Endothelial cell of umbilical vein (primary cell): ENCODE measurements around the gene YY1. TPM values are rescaled to one million over a fixed set of nuclear protein-coding genes. Genes with fewer than 3 reads are reported as not detected.

Source experiments
- BruUV-seq: library from RNA; stranded (reverse); fragments of 400-500 nt; replicated peaks from 2 replicates; lab custom pipeline; 2021; lab: Mats Ljungman, UMichigan
- CTCF ChIA-PET: fragments of 300-600, 350-600 bp; sonication (Branson Sonifier 250); formaldehyde crosslinking; loops from one replicate; lab custom pipeline; 2021; ENCODE audit warnings: antibody characterized with exemption, inconsistent platforms; lab: Charles Lee
- POLR2A ChIA-PET: fragments of 300-600, 350-600 bp; sonication (Branson Sonifier 250); formaldehyde crosslinking; loops from one replicate; lab custom pipeline; 2021; ENCODE audit warnings: antibody characterized with exemption, inconsistent platforms; lab: Charles Lee
- DNase-seq: peaks from one replicate; pipeline ENCODE4 v3.0.0-alpha.2; 2011; ENCODE audit warnings: low read depth, low spot score
- FAIRE-seq: peaks from 2 replicates; lab custom pipeline; 2011; peaks lifted over from hg19 to GRCh38; lab: Jason Lieb, UNC
- H2AFZ ChIP-seq: 2 replicates; pipeline ENCODE4 v1.6.0; 2012; ENCODE audit warnings: low read depth, low read length, control low read depth, inconsistent platforms
- H3K27ac ChIP-seq: 2 replicates; pipeline ENCODE4 v1.5.1; 2011; ENCODE audit warnings: low read depth, mild to moderate bottlenecking, control low read depth, low read length, moderate library complexity; ENCODE audit not compliant: insufficient read depth
- H3K27me3 ChIP-seq, 2 experiments: 2 replicates each; pipeline versions ENCODE4 v1.6.0 to v1.6.1; 2011; ENCODE audit warnings: low read length in 2 of 2, mixed read lengths in 1 of 2; ENCODE audit not compliant: control insufficient read depth in 2 of 2, insufficient read depth in 2 of 2
- H3K36me3 ChIP-seq, 2 experiments: 2 replicates in 1 of 2; 3 replicates in 1 of 2; pipeline ENCODE4 v1.5.1; 2011; ENCODE audit warnings: low read length in 2 of 2, mild to moderate bottlenecking in 1 of 2, moderate library complexity in 1 of 2; ENCODE audit not compliant: control insufficient read depth in 2 of 2, insufficient read depth in 2 of 2; ENCODE audit errors: extremely low read depth in 1 of 2
- H3K4me1 ChIP-seq: 3 replicates; pipeline ENCODE4 v1.5.1; 2011; ENCODE audit warnings: mild to moderate bottlenecking, low read length; ENCODE audit not compliant: control insufficient read depth, insufficient read depth; ENCODE audit errors: extremely low read depth
- H3K4me2 ChIP-seq: 2 replicates; pipeline ENCODE4 v1.6.1; 2011; ENCODE audit warnings: low read length, control low read depth, mixed read lengths; ENCODE audit not compliant: insufficient read depth
- H3K4me3 ChIP-seq, 3 experiments: fragments of 200-600 bp in 1 of 3; sonication (generic), shearing (Covaris generic) in 1 of 3; replicated peaks in 1 of 3; 2 replicates each; pipeline ENCODE4 v1.5.1; 2011 to 2016; ENCODE audit warnings: control low read depth in 3 of 3, low read length in 3 of 3, mild to moderate bottlenecking in 2 of 3, inconsistent platforms in 1 of 3, low read depth in 1 of 3, moderate library complexity in 1 of 3; ENCODE audit not compliant: insufficient read depth in 1 of 3
- H3K79me2 ChIP-seq: 2 replicates; pipeline ENCODE4 v1.6.0; 2012; ENCODE audit warnings: low read length, inconsistent platforms; ENCODE audit not compliant: control insufficient read depth, insufficient read depth
- H3K9ac ChIP-seq: replicated peaks from 2 replicates; pipeline ENCODE3; 2011; ENCODE audit warnings: low read length, control low read depth; ENCODE audit not compliant: insufficient read depth; ENCODE audit errors: extremely low read depth
- H3K9me1 ChIP-seq: replicated peaks from 3 replicates; pipeline ENCODE4 v1.6.0; 2011; ENCODE audit warnings: mild to moderate bottlenecking, low read length; ENCODE audit not compliant: control insufficient read depth, insufficient read depth; ENCODE audit errors: extremely low read depth
- H3K9me3 ChIP-seq: replicated peaks from 2 replicates; pipeline ENCODE4 v1.5.1; 2012; ENCODE audit warnings: low read length, inconsistent platforms; ENCODE audit not compliant: control insufficient read depth, insufficient read depth
- H4K20me1 ChIP-seq: replicated peaks from 2 replicates; pipeline ENCODE3; 2011; ENCODE audit warnings: mild to moderate bottlenecking, low read length; ENCODE audit not compliant: control insufficient read depth, insufficient read depth; ENCODE audit errors: extremely low read depth
- CTCF ChIP-seq, 2 donors: IDR thresholded peaks; 1 replicate in 1 of 2; 2 replicates in 1 of 2; pipeline ENCODE4 v1.5.1; 2011; ENCODE audit warnings: low read length in 2 of 2, mild to moderate bottlenecking in 2 of 2, moderate library complexity in 2 of 2, control low read depth in 1 of 2, inconsistent platforms in 1 of 2, low read depth in 1 of 2; ENCODE audit not compliant: insufficient read depth in 1 of 2; ENCODE audit errors: extremely low read depth in 1 of 2
- EZH2 ChIP-seq: IDR thresholded peaks from 2 replicates; pipeline ENCODE4 v1.6.1; 2012; ENCODE audit warnings: borderline replicate concordance, low read depth, mild to moderate bottlenecking, moderate library complexity, low read length, inconsistent platforms; ENCODE audit not compliant: severe bottlenecking
- FOS ChIP-seq: IDR thresholded peaks from 2 replicates; pipeline ENCODE4 v1.6.1; 2011; ENCODE audit warnings: mild to moderate bottlenecking, low read length, moderate library complexity, borderline replicate concordance; ENCODE audit not compliant: insufficient read depth
- GATA2 ChIP-seq: IDR thresholded peaks from 2 replicates; pipeline ENCODE4 v1.7.0; 2011; ENCODE audit warnings: low read depth, mild to moderate bottlenecking, moderate library complexity, mixed read lengths, low read length; ENCODE audit not compliant: insufficient read length, insufficient read depth
- JUN ChIP-seq: IDR thresholded peaks from 2 replicates; pipeline ENCODE4 v1.6.1; 2011; ENCODE audit warnings: borderline replicate concordance, low read depth; ENCODE audit not compliant: insufficient read length, insufficient read depth
- MAX ChIP-seq: IDR thresholded peaks from 2 replicates; pipeline ENCODE4 v1.6.1; 2011; ENCODE audit not compliant: insufficient read depth, insufficient read length
- MYC ChIP-seq: IDR thresholded peaks from one replicate; pipeline ENCODE4 v1.6.1; 2011; ENCODE audit warnings: mild to moderate bottlenecking, low read depth, low read length
- POLR2A ChIP-seq: IDR thresholded peaks from 2 replicates; pipeline ENCODE4 v1.6.1; 2012; ENCODE audit warnings: low read depth, mild to moderate bottlenecking, control low read depth, low read length
- POLR2AphosphoS5 ChIP-seq: IDR thresholded peaks from 2 replicates; pipeline ENCODE4 v1.6.1; 2012; ENCODE audit warnings: low read depth, mild to moderate bottlenecking, control low read depth, low read length, moderate library complexity; ENCODE audit not compliant: insufficient read depth
- dilution Hi-C: fragments of 300-500 bp; cut with MboI; formaldehyde crosslinking; loops from one replicate; pipeline ENCODE4 v1.15.0; 2019; ENCODE audit warnings: low sequenced_read_pairs; ENCODE audit not compliant: extremely low pct_ligation_motif_present
- intact Hi-C: fragments of 100-400 bp; cut with micrococcal nuclease; formaldehyde crosslinking; loops from one replicate; pipeline ENCODE4 v1.10.0; 2022
- polyA plus RNA-seq, 4 experiments: library from polyadenylated mRNA; depleted of rRNA in 3 of 4; stranded (reverse) in 3 of 4; unstranded in 1 of 4; fragments of >200 nt; gene quantifications; 2 replicates each; pipeline versions ENCODE4 v1.2.1 to v1.2.3, GENCODE V29; 2011 to 2012; ENCODE audit warnings: missing spikeins in 1 of 4
- total RNA-seq: library from RNA; stranded (reverse); gene quantifications from 2 replicates; pipeline ENCODE4 v1.2.3, GENCODE V29; 2021

The YY1 gene
- total and polyA plus RNA-seq, 2 donors (not counting 3 experiments of a cell fraction or from before 2014, with no cell fraction given): 23.5 to 78.6 TPM

GRCh38 chr14:100312877-100313400 is 74.0 kb downstream of the YY1 start:
- no peaks in the 10 kb centered on the region for H4K20me1 ChIP-seq
- no peaks in the 10 kb centered on the region for H3K9me1 ChIP-seq
- no peak for DNase-seq
- ChIA-PET POLR2A (no interaction called here), CTCF (interaction anchor here (0.8 kb wide), 1 partner anchor 28 kb away, joined by 3 read pairs; no protein-coding TSS in a partner anchor)
- no peak overlapping the region for H3K9ac ChIP-seq
- intact Hi-C loops (no loop called here), dilution Hi-C loops (no loop called here)
- H3K4me2 ChIP-seq: no peak overlapping the region
- no peaks in the 10 kb centered on the region for H3K27me3 ChIP-seq
- BruUV-seq: no TSS peak
- H3K9me3 ChIP-seq: no peaks in the 10 kb centered on the region
- H2AFZ ChIP-seq: no peak overlapping the region
- no peaks in the 10 kb centered on the region for H3K79me2 ChIP-seq
- TF ChIP-seq MAX: no peak
- TF ChIP-seq FOS: no peak
- no peak for TF ChIP-seq JUN
- no peak for TF ChIP-seq GATA2
- no peak for TF ChIP-seq POLR2AphosphoS5
- no peak for TF ChIP-seq POLR2A
- TF ChIP-seq CTCF (IDR thresholded peaks at IDR 0.05; ENCODE audit: extremely low read depth in 1 of 2, insufficient read depth in 1 of 2, low read depth in 1 of 2, low read length in 2 of 2): no peak
- no peak for TF ChIP-seq EZH2
- no peak for TF ChIP-seq MYC
- no peak for FAIRE-seq
- H3K27ac ChIP-seq: no peak overlapping the region
- no peaks in the 10 kb centered on the region for H3K36me3 ChIP-seq
- peaks cover 11% of the 10 kb centered on the region for H3K4me1 ChIP-seq
- H3K4me3 ChIP-seq: no peak overlapping the region
